GM12878 (cell line): ENCODE data around the gene COPS3.

ENCODE experiments used
- BHLHE40 ChIP-seq, 2 experiments: fragments of 450-650 bp in 1 of 2; IDR thresholded peaks; 2 replicates each; pipeline ENCODE4 v1.6.1; 2011 to 2017; ENCODE audit warnings: low read depth in 2 of 2, borderline replicate concordance in 1 of 2, improper control_type of control experiment in 1 of 2, low read length in 1 of 2, mild to moderate bottlenecking in 1 of 2
- BRCA1 ChIP-seq: IDR thresholded peaks from 2 replicates; pipeline ENCODE4 v1.6.1; 2011; ENCODE audit warnings: low read depth, low read length, improper control_type of control experiment
- CTCF ChIP-seq, 3 experiments: IDR thresholded peaks in 2 of 3; conservative IDR thresholded peaks in 1 of 3; 2 replicates each; pipeline ENCODE4 v1.5.1; 2011; ENCODE audit warnings: low read depth in 3 of 3, low read length in 3 of 3, mild to moderate bottlenecking in 3 of 3, control low read depth in 2 of 3, moderate library complexity in 2 of 3, inconsistent platforms in 1 of 3, mixed read lengths in 1 of 3; ENCODE audit not compliant: control insufficient read depth in 2 of 3, insufficient read depth in 1 of 3; ENCODE audit errors: extremely low read depth in 1 of 3
- EP300 ChIP-seq, 2 experiments: fragments of 150-350 bp in 1 of 2; IDR thresholded peaks; 2 replicates each; pipeline ENCODE4 v1.6.1; 2011 to 2012; ENCODE audit warnings: low read depth in 2 of 2, low read length in 2 of 2, borderline replicate concordance in 1 of 2, improper control_type of control experiment in 1 of 2, inconsistent platforms in 1 of 2; ENCODE audit not compliant: control insufficient read depth in 1 of 2
- ETV6 ChIP-seq, 2 experiments: fragments of 450-650 bp in 1 of 2; IDR thresholded peaks in 1 of 2; conservative IDR thresholded peaks in 1 of 2; 2 replicates each; pipeline ENCODE4 v1.6.1; 2014; ENCODE audit warnings: antibody characterized with exemption in 1 of 2, borderline replicate concordance in 1 of 2, low read depth in 1 of 2, mild to moderate bottlenecking in 1 of 2, moderate library complexity in 1 of 2
- MEF2A ChIP-seq: IDR thresholded peaks from 2 replicates; pipeline ENCODE4 v1.6.1; 2011; ENCODE audit warnings: low read depth, mild to moderate bottlenecking, low read length, moderate library complexity; ENCODE audit not compliant: insufficient read depth
- POLR2A ChIP-seq: IDR thresholded peaks from 2 replicates; pipeline ENCODE4 v1.6.1; 2011; ENCODE audit warnings: low read depth, mild to moderate bottlenecking, low read length
- POLR2AphosphoS5 ChIP-seq: IDR thresholded peaks from 2 replicates; pipeline ENCODE4 v1.6.1; 2011; ENCODE audit warnings: mild to moderate bottlenecking, low read length, inconsistent platforms
- RAD21 ChIP-seq: IDR thresholded peaks from 2 replicates; pipeline ENCODE4 v1.6.1; 2011; ENCODE audit warnings: mild to moderate bottlenecking, low read depth, low read length, moderate library complexity; ENCODE audit not compliant: insufficient read depth
- RBBP5 ChIP-seq: fragments of 200-600 bp; sonication (generic); conservative IDR thresholded peaks from 2 replicates; pipeline ENCODE4 v1.6.1; 2016

GRCh38 chr17:17303010-17303846 lies 22.2 kb upstream of the COPS3 start, which contains the start of gene NT5M:
- TF ChIP-seq POLR2A = peak; percentile 70
- TF ChIP-seq ETV6 (conservative IDR thresholded peaks at IDR 0.05 in 1 of 2, IDR thresholded peaks at IDR 0.05 in 1 of 2; ENCODE audit: borderline replicate concordance in 1 of 2, low read depth in 1 of 2) = no peak
- no peak for TF ChIP-seq CTCF (IDR thresholded peaks at IDR 0.05 in 2 of 3, conservative IDR thresholded peaks at IDR 0.05 in 1 of 3; ENCODE audit: control insufficient read depth in 2 of 3, extremely low read depth in 1 of 3, insufficient read depth in 1 of 3, low read depth in 3 of 3, low read length in 3 of 3)
- no peak for TF ChIP-seq MEF2A
- no peak for TF ChIP-seq EP300 (IDR thresholded peaks at IDR 0.05; ENCODE audit: borderline replicate concordance in 1 of 2, control insufficient read depth in 1 of 2, low read depth in 2 of 2, low read length in 2 of 2)
- no peak for TF ChIP-seq RBBP5
- peak in 1 of 2 experiments; percentile 43; a peak in 1 of 4 replicates for TF ChIP-seq BHLHE40 (IDR thresholded peaks at IDR 0.05; ENCODE audit: borderline replicate concordance in 1 of 2, low read depth in 2 of 2, low read length in 1 of 2)
- peak; percentile 31; the same call in 1 of the 2 replicates for TF ChIP-seq POLR2AphosphoS5
- no peak for TF ChIP-seq RAD21
- TF ChIP-seq BRCA1 = no peak
